ENCODE measurements around the gene CD37.
A peak's percentile ranks its signal among the peaks of the same experiment; 100 is the strongest.
"Not testable (repeated sequence)": the region's sequence is repeated elsewhere in the genome, so short reads cannot be mapped to it uniquely, and the experiment has no call there.

The CD37 gene

GRCh38 chr19:49348305-49349189 lies 13.3 kb downstream of the CD37 start:
- no peak for DNase-seq

GRCh38 chr19:49349567-49349966 lies 14.4 kb downstream of the CD37 start:
- no peak for DNase-seq

- no peak for DNase-seq
Measured at GRCh38 chr19:49355909-49356353, 20.7 kb downstream of the CD37 start.

GRCh38 chr19:49356382-49356781 lies 21.2 kb downstream of the CD37 start:
- no peak for DNase-seq

DNA sequence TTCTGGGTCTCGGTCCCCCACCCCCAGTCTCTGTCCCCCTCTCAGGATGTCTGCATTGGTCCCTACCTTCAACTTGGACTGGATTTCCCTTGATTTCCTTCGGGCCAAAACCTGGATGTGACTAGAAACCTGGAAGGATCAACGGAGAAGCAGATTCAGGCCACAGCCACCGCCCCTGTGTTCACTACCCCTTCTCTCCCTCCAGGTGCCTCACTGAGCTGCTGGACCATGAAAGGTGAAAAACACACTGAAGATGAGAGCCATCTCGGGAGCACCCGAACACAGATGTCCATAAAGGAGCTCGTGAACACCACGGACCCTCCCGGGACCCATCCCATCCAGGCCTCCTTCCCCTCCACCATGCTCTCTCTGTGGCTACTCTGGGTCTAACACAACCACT lies 22.0 kb downstream of the CD37 start:
- no peak for DNase-seq

- no peak for DNase-seq
Measured at GRCh38 chr19:49359851-49360820, 24.9 kb downstream of the CD37 start.

- no peak for DNase-seq
Measured at GRCh38 chr19:49361438-49362047, 26.3 kb downstream of the CD37 start.

GRCh38 chr19:49362048-49362928 lies 27.1 kb downstream of the CD37 start, which contains the start of gene TEAD2:
TSS of gene TEAD2 (minus strand) at chr19:49362416. CDS start at chr19:49360075, 2,341 bp downstream.
- DNase-seq, result peak; percentile 20

DNA sequence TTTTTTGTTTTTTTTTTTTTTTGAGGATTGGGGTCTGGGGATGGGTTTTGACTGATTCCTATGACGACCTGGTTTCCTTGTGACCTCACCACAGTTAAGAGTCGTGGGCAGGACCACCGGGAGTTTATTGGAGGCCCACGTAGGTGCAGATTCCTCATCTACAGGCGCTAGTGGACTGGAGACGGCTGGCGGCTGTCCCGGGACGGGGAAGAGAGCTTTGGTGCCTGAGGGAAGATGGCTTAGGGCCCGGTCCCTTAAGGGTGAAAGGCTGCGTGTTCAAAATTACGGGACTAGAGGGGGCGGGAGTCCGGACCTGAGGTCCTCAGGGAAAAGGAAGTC lies 27.7 kb downstream of the CD37 start:
- DNase-seq, result peak; percentile 15

GRCh38 chr19:49363268-49364082 lies 28.3 kb downstream of the CD37 start, which contains the start of gene DKKL1:
TSS of gene DKKL1 (plus strand) at chr19:49363877. CDS start at chr19:49363999, 122 bp downstream.
- peak; percentile 76 for DNase-seq

DNA sequence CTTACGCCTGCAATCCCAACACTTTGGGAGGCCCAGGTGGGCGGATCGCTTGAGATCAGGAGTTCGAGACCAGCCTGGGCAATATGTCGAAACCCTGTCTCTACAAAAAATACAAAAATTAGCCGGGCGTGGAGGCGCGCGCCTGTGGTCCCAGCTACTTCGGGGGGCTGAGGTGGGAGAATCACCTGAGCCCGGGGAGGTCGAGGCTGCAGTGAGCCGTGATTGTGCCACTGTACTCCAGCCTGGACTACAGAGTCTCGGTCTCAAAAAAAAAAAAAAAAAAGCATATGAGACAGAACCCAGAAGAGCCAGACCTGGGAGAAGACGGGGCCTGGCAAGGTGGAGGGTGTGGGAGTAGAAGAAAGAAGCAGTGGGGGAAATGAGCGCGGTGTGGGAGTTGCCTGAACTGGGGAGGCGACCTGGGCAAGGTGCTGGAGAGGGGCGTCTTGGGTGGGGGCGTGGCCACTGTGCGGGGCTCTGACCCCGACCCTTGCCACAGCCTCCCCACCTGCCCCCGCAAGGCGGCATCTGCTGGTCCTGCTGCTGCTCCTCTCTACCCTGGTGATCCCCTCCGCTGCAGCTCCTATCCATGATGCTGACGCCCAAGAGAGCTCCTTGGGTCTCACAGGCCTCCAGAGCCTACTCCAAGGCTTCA lies 29.0 kb downstream of the CD37 start:
- DNase-seq, result no peak

DNA sequence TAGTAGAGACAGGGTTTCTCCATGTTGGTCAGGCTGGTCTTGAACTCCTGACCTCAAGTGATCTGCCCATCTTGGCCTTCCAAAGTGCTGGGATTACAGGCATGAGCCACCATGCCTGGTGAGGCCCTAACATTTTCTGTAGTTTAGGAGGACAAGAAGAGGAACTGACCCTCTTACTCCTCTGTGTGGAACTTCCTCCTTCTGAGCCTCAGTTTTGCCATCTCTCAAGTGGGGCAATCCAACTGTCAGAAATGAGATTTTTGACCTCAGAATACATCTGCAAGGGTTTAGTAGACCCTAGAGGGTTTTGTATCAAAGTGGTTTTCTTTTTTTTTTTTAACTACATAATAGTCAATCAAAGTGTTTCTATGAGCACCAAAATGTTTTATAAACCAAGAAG lies 30.9 kb downstream of the CD37 start:
- no peak for DNase-seq

GRCh38 chr19:49368711-49369358 lies 33.6 kb downstream of the CD37 start:
- DNase-seq, result no peak

- DNase-seq, result no peak
Measured at GRCh38 chr19:49371184-49371583, 36.0 kb downstream of the CD37 start.

DNA sequence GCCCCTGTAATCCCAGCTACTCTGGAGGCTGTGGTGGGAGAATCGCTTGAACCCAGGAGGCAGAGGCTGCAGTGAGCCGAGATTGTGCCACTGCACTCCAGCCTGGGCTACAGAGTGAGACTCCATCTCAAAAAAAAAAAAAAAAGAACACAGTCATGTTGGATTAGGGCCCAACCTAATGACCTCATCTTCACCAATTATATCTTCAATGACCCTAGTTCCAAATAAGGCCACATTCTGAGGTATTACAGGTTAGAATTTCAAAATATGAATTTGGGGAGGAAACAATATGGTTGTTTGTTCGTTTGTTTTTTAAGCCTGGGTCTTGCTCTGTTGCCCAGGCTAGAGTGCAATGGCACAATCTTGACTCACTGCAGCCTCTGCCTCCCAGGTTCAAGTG lies 38.0 kb downstream of the CD37 start:
- DNase-seq, result not testable (repeated sequence)

- DNase-seq, result no peak
Measured at GRCh38 chr19:49374665-49375434, 39.6 kb downstream of the CD37 start.

DNA sequence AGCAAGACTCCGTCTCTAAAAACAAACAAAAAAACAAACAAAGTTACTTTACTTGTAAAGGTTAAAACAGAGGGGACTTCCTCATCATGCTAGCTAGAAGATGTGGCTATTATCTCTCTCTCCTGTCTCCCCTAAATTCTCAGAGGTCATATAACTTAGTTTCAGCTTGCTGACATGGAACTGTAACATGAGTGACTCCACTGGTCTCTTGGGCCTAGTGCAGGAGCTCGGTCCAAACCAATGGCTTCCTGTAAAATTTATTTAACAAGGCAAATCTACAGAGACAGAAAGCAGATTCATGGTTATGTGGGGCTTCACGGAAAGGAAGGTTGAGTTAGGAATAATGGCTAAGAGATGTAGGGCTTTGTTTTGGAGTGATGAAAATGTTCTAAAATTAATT lies 43.3 kb downstream of the CD37 start:
- DNase-seq, result no peak

- no peak for DNase-seq
Measured at GRCh38 chr19:49380391-49380790, 45.2 kb downstream of the CD37 start.

DNA sequence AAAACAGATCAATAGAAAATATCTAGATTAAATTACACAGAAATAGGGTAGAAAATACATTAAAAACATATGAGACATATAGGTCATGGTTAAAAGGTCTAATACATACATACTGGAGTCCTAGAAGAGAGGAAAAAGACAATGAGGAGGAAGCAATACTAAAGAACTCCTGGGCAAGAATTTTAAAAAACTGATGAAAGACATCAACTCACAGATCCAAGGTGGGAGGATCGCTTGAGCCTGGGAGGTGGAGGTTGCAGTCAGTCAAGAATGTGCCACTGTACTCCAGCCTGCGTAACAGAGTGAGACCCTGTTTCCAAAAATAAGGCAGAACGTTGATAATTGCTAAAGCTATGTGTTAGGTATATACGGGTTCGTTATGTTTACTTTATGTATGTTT lies 47.4 kb downstream of the CD37 start:
- DNase-seq, result no peak
